GM12878 (cell line): Measurements from ENCODE around the gene CORO1C. TPM values are rescaled to one million over a fixed set of nuclear protein-coding genes. Genes with fewer than 3 reads are reported as not detected.

Source experiments
- ATAC-seq: fragments of 200-7000 bp; cut with Tn5 transposase; 3 replicates; pipeline ENCODE4 v1.9.1; 2020; ENCODE audit warnings: mild to moderate bottlenecking, moderate library complexity
- BruUV-seq: library from RNA; stranded (reverse); fragments of 400-500 nt; replicated peaks from 2 replicates; lab custom pipeline; 2021; lab: Mats Ljungman, UMichigan
- CTCF ChIA-PET: fragments of 300-600 bp; sonication (Branson Sonifier 250); formaldehyde crosslinking; extraction: SDS; loops from one replicate; lab custom pipeline; 2021; ENCODE audit warnings: inconsistent platforms; lab: Yijun Ruan, JAX
- POLR2A ChIA-PET: fragments of 350-600 bp; formaldehyde crosslinking; extraction: SDS; loops from one replicate; lab custom pipeline; 2021; ENCODE audit warnings: inconsistent platforms; lab: Charles Lee
- RAD21 ChIA-PET: fragments of 300-600 bp; sonication (Branson Sonifier 250); formaldehyde crosslinking; loops from one replicate; lab custom pipeline; 2023; ENCODE audit warnings: antibody characterized with exemption; ENCODE audit not compliant: unreplicated experiment; lab: Charles Lee
- SMC1A ChIA-PET: fragments of 300-600 bp; sonication (Branson Sonifier 250); formaldehyde crosslinking; loops from one replicate; lab custom pipeline; 2023; ENCODE audit not compliant: unreplicated experiment, uncharacterized antibody; lab: Charles Lee
- DNase-seq: peaks from one replicate; pipeline ENCODE4 v3.0.0-alpha.2; 2011; ENCODE audit warnings: low read depth, low spot score
- FAIRE-seq: peaks from 3 replicates; lab custom pipeline; 2011; peaks lifted over from hg19 to GRCh38; lab: Jason Lieb, UNC
- H2AFZ ChIP-seq: 2 replicates; pipeline ENCODE4 v1.6.0; 2011; ENCODE audit warnings: low read depth, low read length, control low read depth; ENCODE audit not compliant: control insufficient read depth
- H3K27ac ChIP-seq: 2 replicates; pipeline ENCODE4 v1.5.1; 2011; ENCODE audit warnings: control low read depth; ENCODE audit not compliant: control insufficient read depth, insufficient read depth
- H3K27me3 ChIP-seq, 2 experiments: replicated peaks in 1 of 2; 2 replicates each; pipeline versions ENCODE4 v1.6.0 to v1.6.1; 2011; ENCODE audit warnings: low read length in 1 of 2; ENCODE audit not compliant: control insufficient read depth in 2 of 2, insufficient read depth in 2 of 2
- H3K36me3 ChIP-seq, 2 experiments: 2 replicates each; pipeline ENCODE4 v1.5.1; 2011; ENCODE audit warnings: low read length in 1 of 2; ENCODE audit not compliant: control insufficient read depth in 2 of 2, insufficient read depth in 2 of 2
- H3K4me1 ChIP-seq: 2 replicates; pipeline ENCODE4 v1.6.1; 2011; ENCODE audit warnings: mild to moderate bottlenecking, low read length, moderate library complexity, mixed read lengths; ENCODE audit not compliant: control insufficient read depth, insufficient read depth
- H3K4me2 ChIP-seq: 2 replicates; pipeline ENCODE4 v1.6.0; 2011; ENCODE audit warnings: control low read depth; ENCODE audit not compliant: control insufficient read depth, insufficient read depth
- H3K4me3 ChIP-seq: fragments of 200-600 bp; sonication (generic); 2 replicates; pipeline ENCODE4 v1.5.1; 2016
- H3K79me2 ChIP-seq: 2 replicates; pipeline ENCODE4 v1.6.0; 2011; ENCODE audit warnings: low read length; ENCODE audit not compliant: control insufficient read depth, insufficient read depth
- H3K9ac ChIP-seq: 2 replicates; pipeline ENCODE4 v1.8.0; 2011; ENCODE audit warnings: low read length, control low read depth, mixed read lengths; ENCODE audit not compliant: control insufficient read depth, insufficient read depth
- H3K9me3 ChIP-seq: replicated peaks from 3 replicates; pipeline ENCODE4 v1.5.1; 2011; ENCODE audit warnings: mild to moderate bottlenecking, low read length; ENCODE audit not compliant: control insufficient read depth, insufficient read depth
- H4K20me1 ChIP-seq: 2 replicates; pipeline ENCODE4 v1.6.0; 2011; ENCODE audit not compliant: control insufficient read depth, insufficient read depth
- KDM1A ChIP-seq: fragments of 200-600 bp; sonication (generic); IDR thresholded peaks from 2 replicates; pipeline ENCODE4 v1.6.1; 2016; ENCODE audit warnings: borderline replicate concordance
- WGBS: methylation state at CpG from one replicate; pipeline ENCODE4 v1.1.6; 2016; ENCODE audit warnings: low lambda C conversion rate; ENCODE audit not compliant: insufficient replicate concordance, insufficient coverage; ENCODE audit errors: missing lambda C conversion rate; 5-methylcytosine and 5-hydroxymethylcytosine counted together
- in situ Hi-C: fragments of 300-500 bp; cut with MboI; formaldehyde crosslinking; loops from 9 replicates; pipeline ENCODE4 v1.14.3; 2018; ENCODE audit warnings: mixed read lengths
- intact Hi-C: fragments of 100-400 bp; cut with micrococcal nuclease; formaldehyde crosslinking; loops from one replicate; pipeline ENCODE4 v1.14.2; 2022; ENCODE audit not compliant: unreplicated experiment
- polyA plus RNA-seq, 11 experiments: library from polyadenylated mRNA; depleted of rRNA in 4 of 11; unstranded in 6 of 11; stranded (reverse) in 5 of 11; fragments of >200 nt; fragmentation: Nextera tagmentation in 4 of 11; fragmentation: Illumina TruSeq in 1 of 11; extraction: Ambion mirVana in 4 of 11; extraction: Trizol in 1 of 11; gene quantifications; 1 replicate in 1 of 11; 2 replicates in 10 of 11; pipeline versions ENCODE4 v1.2.1 to v1.2.3, GENCODE V29; 2011 to 2016; ENCODE audit warnings: inconsistent platforms in 2 of 11, missing spikeins in 2 of 11, low read depth in 1 of 11
- total RNA-seq, 4 experiments: library from RNA; depleted of rRNA in 3 of 4; stranded (reverse); fragments of >200 nt in 3 of 4; fragmentation: Illumina TruSeq in 1 of 4; extraction: Trizol in 1 of 4; gene quantifications; 2 replicates each; pipeline versions ENCODE4 v1.2.1 to v1.2.3, GENCODE V29; 2013 to 2021
- TF ChIP-seq, protein P1 (sequence below): fragments of 450-650 bp; IDR thresholded peaks from 2 replicates; pipeline ENCODE4 v1.6.1; 2016; ENCODE audit warnings: mild to moderate bottlenecking
- TF ChIP-seq, protein P2 (sequence below): IDR thresholded peaks from 2 replicates; pipeline ENCODE4 v1.6.1; 2011; ENCODE audit warnings: low read depth, low read length, improper control_type of control experiment, borderline replicate concordance

CORO1C gene
- total and polyA plus RNA-seq, 10 of the 15 experiments (the other 5 are each of a cell fraction or from before 2014, with no cell fraction given), result 52.7 to 254 (median 171) TPM

DNA sequence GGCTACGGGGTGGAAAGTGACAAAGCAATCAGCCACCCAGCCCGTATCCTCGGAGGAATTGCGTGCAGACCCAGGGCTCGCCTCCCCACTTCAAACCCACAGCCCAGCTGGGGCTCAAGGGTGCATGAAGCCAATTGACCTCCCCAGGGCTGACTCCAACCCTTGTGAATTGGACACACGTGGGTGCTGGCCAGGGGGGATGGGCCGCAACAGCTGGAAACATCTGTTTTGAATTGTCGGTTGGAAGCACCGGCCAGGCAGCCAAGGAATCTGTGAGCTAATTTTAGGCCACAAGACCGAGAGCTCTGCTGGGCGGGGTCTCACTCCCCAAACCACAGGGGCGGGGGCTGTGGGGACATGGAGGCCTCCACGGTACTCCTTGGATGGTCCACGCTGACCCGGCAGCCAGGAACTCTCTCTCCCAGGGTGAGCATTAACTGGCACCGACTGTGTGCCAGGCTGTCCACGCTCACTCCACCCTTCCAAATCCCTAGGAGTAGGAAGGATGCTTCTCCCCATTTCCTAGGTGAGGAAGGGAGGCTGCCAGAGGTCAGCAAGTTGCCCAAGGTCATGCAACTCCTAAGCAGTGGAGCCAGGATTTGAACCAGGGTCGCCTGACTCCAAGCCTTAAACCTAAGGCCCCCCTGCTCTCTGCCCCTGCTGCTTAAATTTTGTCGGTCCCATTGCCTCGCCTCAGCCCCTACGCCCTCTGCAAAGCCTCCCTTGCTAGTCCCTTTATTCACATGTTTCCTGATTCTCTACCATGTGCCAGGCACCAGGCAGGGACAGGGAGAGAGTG is 121.6 kb downstream of the CORO1C start (continued):
- TF ChIP-seq, protein P1, sequence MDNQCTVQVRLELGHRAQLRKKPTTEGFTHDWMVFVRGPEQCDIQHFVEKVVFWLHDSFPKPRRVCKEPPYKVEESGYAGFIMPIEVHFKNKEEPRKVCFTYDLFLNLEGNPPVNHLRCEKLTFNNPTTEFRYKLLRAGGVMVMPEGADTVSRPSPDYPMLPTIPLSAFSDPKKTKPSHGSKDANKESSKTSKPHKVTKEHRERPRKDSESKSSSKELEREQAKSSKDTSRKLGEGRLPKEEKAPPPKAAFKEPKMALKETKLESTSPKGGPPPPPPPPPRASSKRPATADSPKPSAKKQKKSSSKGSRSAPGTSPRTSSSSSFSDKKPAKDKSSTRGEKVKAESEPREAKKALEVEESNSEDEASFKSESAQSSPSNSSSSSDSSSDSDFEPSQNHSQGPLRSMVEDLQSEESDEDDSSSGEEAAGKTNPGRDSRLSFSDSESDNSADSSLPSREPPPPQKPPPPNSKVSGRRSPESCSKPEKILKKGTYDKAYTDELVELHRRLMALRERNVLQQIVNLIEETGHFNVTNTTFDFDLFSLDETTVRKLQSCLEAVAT, result no peak

DNA sequence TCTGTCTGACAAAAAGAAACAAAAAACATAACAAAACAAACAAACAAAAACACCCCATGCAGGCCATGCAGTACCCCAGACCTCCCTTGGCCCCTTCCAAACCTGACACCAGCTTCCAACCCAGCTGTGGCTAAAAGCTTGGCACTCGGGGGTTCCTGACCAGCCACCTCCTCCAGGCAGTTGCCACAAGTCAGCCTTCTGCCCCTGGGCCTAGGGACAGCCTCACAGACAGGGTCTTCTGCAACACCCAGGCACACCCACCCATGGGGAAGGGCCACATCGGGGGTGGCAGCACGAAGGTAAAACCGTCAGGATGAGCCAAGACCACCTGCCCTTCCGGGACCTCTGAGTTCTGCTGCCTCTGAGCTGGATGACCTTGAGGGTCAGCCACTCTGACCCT is 122.7 kb downstream of the CORO1C start:
- no peaks in the 10 kb centered on the region for H3K79me2 ChIP-seq
- H4K20me1 ChIP-seq, result no peaks in the 10 kb centered on the region
- DNase-seq, result no peak
- H3K36me3 ChIP-seq, result no peaks in the 10 kb centered on the region
- POLR2A ChIA-PET, result no interaction called here
- TF ChIP-seq, protein P2, sequence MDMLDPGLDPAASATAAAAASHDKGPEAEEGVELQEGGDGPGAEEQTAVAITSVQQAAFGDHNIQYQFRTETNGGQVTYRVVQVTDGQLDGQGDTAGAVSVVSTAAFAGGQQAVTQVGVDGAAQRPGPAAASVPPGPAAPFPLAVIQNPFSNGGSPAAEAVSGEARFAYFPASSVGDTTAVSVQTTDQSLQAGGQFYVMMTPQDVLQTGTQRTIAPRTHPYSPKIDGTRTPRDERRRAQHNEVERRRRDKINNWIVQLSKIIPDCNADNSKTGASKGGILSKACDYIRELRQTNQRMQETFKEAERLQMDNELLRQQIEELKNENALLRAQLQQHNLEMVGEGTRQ, result no peak
- no peak for TF ChIP-seq KDM1A
- TF ChIP-seq, all 136 proteins: peak for 0
- no peaks in the 10 kb centered on the region for H3K27me3 ChIP-seq
- H3K27ac ChIP-seq, result no peak overlapping the region
- intact Hi-C loops, result no loop called here
- in situ Hi-C loops, result no loop called here
- WGBS, result 50% methylated on average over 5 of the region's 5 CpGs
- BruUV-seq, result no TSS peak
- H2AFZ ChIP-seq, result no peak overlapping the region
- ATAC-seq, result no peak
- H3K9me3 ChIP-seq, result no peaks in the 10 kb centered on the region
- H3K4me2 ChIP-seq, result no peak overlapping the region
- ChIA-PET SMC1A (interaction anchor here (0.7 to 1.1 kb wide), 2 partner anchors 8 to 32 kb away, joined by 3 to 4 read pairs; no protein-coding TSS in a partner anchor), RAD21 (interaction anchor here (15.9 kb wide), 1 partner anchor 40 kb away, joined by 633 read pairs; the partner anchor contains the start of genes ISCU and SART3), CTCF (interaction anchor here (0.7 to 17.2 kb wide), 2 partner anchors 14 to 41 kb away, joined by 3 to 866 read pairs; partner anchors contain the start of genes ISCU and SART3)
- H3K4me3 ChIP-seq, result no peak overlapping the region
- H3K4me1 ChIP-seq, result peaks cover 32% of the 10 kb centered on the region
- FAIRE-seq, result no peak
- no peak overlapping the region for H3K9ac ChIP-seq
